Measurements from ENCODE around the gene CENPL. TPM values are rescaled to one million over a fixed set of nuclear protein-coding genes. Genes with fewer than 3 reads are reported as not detected.
"Not testable (repeated sequence)": the region's sequence is repeated elsewhere in the genome, so short reads cannot be mapped to it uniquely, and the experiment has no call there.

CENPL gene, protein sequence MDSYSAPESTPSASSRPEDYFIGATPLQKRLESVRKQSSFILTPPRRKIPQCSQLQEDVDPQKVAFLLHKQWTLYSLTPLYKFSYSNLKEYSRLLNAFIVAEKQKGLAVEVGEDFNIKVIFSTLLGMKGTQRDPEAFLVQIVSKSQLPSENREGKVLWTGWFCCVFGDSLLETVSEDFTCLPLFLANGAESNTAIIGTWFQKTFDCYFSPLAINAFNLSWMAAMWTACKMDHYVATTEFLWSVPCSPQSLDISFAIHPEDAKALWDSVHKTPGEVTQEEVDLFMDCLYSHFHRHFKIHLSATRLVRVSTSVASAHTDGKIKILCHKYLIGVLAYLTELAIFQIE
- 7.3 TPM for polyA plus RNA-seq (ENCODE audit: insufficient read length)

GRCh38 chr1:173824315-173825081 lies at the start of gene CENPL, which contains the start of gene DARS2:
CENPL (minus strand) TSS chr1:173824883; CDS start chr1:173811299, 13,584 bp downstream.
DARS2 (plus strand) TSS chr1:173824673; CDS start chr1:173825230, 557 bp downstream.
- peak; percentile 98 for DNase-seq

GRCh38 chr1:173871500-173871899 lies 46.8 kb upstream of the CENPL start:
- DNase-seq: no peak

DNA sequence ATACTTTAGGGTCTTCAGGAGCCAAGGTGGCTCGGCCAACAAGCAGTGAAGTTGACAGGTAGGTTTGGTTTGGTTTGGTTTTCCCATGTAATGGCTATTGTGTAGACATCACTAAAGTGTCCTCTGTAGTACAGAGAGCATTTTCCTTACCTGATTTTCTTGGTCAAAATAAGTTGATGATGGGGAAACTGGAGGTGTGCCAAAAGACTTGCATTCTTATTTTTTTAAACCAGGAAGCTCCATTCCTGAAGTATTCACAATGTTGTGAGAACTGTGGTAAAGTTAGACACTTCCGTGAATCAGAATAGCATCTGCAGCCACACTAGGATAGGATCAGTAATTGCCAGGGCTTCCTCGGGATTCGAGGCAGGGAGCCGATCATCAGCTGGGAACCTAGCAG lies 46.4 kb upstream of the CENPL start:
- DNase-seq: no peak

DNA sequence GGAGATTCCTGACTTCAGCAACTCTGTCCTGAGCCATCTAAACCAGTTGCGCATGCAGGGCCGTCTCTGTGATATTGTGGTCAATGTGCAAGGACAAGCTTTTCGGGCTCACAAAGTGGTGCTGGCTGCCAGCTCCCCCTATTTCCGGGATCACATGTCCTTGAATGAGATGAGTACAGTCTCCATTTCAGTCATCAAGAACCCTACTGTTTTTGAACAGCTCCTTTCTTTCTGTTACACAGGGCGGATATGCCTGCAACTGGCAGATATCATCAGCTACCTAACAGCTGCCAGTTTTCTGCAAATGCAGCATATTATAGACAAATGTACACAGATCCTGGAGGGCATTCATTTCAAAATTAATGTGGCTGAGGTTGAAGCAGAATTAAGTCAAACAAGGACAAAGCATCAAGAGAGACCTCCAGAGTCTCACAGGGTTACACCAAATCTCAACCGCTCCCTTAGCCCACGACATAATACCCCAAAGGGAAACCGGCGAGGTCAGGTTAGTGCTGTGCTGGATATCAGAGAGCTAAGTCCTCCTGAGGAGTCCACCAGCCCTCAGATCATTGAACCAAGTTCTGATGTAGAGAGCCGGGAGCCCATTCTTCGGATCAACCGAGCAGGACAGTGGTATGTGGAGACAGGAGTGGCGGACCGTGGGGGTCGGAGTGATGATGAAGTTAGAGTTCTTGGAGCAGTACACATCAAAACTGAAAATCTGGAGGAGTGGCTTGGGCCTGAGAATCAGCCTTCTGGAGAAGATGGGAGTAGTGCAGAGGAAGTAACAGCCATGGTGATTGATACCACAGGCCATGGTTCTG lies 45.8 kb upstream of the CENPL start:
- DNase-seq: no peak

GRCh38 chr1:173869021-173869359 lies 44.3 kb upstream of the CENPL start:
- DNase-seq: no peak

DNA sequence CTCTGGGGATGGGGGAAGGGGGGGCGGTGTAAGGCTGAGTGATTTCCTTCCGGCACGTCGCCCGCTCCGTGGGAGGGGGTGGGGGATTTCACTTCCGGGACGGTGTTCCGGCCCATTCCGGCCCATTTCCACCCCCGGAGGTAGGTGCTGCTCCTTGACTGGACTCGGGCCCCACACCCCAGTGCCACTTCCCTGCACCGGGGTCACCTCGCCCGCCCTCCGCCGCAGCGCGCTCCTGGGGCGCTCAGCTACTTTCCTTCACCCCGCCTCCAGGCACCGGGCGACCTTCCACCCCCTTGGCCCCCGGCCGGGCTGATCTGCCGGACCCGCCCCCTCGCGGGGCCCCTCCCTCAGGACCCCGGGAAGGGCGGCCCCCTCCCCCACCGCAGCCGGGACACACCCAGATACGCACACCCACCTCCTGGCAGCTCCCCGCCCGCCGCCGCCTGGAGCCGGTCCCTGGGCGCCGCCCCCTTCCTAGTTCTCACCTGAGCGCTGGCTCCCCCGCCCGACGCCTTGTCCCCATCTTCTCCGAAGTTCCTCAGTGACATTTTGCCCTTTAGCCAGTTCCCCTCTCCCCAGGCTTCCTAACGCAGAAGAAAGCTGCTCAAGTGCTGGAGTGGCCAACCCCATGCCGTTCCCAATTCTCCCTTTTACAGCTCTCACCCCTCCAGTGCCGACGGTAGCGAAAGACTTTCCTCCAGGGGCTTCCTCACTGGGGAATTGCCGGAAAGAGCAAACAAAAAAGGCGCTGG lies 43.8 kb upstream of the CENPL start, which contains the start of gene ZBTB37:
Gene ZBTB37 (plus strand): TSS at position 115 of the 755 bp plus-strand sequence. CDS start 1,846 bp downstream, outside the sequence.
- DNase-seq: no peak

DNA sequence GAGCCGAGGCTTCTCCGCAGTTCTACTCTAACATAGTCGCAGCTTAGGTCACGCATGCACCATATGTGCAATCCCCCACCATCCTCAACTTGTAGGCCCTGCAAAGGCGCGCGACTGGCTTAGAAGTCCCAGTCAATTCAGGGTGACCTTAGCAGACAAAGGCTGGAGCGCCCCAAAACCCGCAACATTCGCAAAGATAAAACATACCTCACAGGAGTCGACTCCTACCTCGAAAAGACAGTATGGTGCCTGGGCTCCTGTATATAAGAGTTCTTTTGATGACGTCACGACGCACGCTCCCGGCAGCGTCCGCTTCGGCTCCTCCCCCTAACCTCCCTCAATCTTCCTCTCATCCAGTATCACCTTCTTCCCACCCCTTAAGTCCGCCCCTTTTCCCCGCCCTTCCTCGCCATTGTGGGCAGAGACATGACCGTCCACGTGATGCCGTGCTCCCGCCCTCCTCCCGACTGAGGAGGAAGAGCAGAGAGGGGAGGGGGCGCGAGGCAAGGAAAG lies 43.1 kb upstream of the CENPL start, which contains the start of gene GAS5:
Gene GAS5 (minus strand): TSS at position 237 of the 513 bp plus-strand sequence.
- DNase-seq: peak; percentile 100

DNA sequence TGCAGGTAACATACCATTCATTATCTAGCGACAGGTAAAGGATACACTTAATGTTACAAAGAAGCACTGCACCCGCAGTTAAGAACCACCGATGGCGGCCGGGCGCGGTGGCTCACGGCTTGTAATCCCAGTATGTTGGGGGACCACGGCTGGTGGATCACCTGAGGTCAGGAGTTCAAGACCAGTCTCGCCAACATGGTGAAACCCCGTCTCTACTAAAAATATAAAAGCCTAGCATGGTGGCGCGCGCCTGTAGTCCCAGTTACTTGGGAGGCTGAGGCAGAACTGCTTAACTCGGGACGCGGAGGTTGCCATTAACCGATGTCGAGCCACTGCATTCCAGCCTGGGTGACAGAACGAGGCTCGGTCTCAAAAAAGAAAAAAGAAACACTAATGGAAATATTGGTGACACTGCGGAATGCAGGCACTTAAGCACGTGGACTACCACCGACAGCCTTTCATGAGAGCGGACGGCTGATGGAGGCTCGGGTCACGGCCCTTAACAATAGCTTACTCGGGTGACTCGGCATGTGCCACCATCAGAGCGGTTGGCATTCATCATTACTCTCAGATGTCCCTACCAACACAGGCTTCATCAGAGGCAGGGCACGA lies 42.6 kb upstream of the CENPL start:
- no peak for DNase-seq

DNA sequence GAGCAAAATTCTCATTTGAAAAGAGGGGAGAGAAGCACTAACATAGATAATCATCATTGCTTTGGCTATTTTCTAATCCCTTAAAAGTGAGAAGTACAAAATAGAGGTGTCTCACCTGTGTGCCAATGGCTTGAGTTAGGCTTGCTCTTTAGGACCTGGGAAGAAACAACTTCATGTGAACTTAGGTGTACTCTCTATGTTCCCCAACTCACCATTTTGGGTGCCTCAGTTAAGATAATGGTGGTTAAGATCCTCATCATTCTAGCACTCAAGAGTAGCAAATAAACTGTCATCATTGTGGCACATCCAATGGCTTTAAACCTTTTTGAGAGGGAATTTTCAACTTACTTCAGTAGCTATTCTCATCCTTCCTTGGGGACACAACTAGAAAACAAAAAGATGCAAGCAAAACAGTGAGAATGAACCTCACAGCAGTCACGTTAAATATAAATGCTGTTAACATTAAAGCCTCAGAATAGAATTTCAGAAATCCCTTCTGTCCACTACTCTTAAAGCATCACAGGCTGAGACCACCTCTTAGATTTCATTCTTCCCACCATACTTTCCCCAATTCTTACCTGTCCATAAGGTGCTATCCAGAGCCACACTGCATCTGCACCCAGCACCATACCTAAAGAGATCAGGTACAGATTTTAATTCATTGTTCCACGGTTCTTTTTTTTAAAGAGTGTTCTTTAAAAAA lies 41.9 kb upstream of the CENPL start:
- no peak for DNase-seq

GRCh38 chr1:173865468-173866164 lies 40.9 kb upstream of the CENPL start:
- no peak for DNase-seq

DNA sequence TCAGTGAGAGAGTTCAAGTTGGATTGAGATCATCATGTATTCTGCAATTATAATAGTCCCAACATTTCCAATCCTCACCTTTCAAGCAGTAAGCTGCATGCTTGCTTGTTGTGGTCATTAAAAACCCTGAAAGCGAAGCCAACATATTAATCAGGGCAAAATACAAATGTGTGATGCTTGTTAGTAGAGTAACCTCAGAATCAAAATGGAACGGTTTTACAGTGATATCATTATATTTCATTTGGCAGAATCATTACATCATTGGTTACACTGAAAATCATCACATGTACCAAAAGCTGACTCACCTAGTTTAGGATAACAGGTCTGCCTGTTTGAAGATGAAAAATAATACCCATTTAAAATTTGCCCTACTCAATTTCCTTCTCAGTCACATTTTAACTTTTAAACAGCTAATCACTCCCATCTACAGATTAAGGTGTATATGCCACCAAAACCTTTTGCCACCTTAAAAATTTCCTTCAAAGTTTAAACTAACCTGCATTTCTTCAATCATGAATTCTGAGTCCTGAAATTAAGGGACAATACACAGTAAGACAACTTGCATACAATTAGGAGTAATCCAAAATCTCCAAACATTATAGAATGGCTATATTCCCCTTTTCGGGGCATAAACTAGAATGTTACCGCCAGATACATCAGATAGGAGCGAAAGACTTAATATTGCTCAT lies 39.6 kb upstream of the CENPL start:
- no peak for DNase-seq

- DNase-seq: no peak
Observed at GRCh38 chr1:173863224-173864161, 38.8 kb upstream of the CENPL start.

- no peak for DNase-seq
Observed at GRCh38 chr1:173862769-173863223, 38.1 kb upstream of the CENPL start.

DNA sequence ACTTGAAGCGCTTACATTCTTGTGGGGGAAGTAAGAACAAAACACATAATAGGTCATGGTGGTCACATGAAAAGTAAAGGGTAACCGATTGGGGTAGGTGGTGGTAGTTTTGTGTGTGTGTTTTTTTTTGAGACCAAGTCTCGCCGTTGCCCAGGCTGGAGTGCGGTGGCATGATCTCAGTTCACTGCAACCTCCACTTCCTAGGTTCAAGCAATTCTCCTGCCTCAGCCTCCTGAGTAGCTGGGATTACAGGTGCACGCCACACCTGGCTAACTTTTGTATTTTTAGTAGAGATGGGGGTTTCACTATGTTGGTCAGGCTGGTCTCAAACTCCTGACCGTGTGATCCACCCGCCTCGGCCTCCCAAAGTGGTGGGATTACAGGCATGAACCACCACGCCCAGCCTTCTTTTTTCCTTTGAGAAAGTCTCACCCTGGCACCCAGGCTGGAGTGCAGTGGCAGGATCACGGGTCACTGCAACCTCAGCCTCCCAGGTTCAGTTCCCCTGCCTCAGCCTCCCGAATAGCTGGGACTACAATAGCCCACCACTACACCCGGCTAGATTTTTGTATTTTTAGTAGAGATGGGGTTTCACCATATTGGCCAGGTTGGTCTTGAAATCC lies 37.6 kb upstream of the CENPL start:
- DNase-seq: not testable (repeated sequence)

DNA sequence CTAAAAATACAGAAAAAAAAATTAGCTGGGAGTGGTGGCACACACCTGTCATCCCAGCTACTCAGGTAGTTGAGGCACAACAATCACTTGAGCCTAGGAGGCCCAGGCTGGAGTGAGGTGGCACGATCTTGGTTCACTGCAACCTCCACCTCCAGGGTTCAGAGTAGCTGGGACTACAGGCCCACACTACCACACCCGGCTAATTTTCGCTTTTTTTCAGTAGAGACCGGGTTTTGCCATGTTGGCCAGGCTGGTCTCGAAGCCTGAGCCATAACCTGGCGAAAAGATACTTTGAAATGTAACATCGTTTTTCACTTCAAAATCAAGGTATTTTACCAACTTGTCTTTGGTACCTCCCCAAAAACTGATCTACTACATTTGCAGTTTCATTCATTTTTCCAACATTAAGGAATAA lies 37.1 kb upstream of the CENPL start:
- DNase-seq: no peak

- DNase-seq: no peak
Observed at GRCh38 chr1:173860065-173860464, 35.4 kb upstream of the CENPL start.

DNA sequence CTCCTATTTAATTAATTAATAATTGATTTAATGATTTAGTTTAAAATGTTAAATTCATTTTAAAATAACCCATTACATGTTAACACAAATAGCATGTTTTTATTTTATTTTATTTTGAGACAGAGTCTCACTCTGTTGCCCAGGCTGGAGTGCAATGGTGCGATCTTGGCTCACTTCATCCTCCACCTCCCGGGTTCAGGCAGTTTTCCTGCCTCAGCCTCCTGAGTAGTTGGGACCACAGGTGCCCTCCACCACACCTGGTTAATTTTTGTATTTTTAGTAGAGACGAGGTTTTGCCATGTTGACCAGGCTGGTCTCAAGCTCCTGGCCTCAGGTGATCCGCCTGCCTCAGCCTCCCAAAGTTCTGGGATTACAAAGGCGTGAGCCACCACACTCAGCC lies 34.9 kb upstream of the CENPL start:
- DNase-seq: not testable (repeated sequence)
